Ovary (tissue), 3 donors: Measurements from ENCODE around the gene AQP12A.

Experiments
- EP300 ChIP-seq: sonication (generic); formaldehyde crosslinking; IDR thresholded peaks from one replicate; pipeline ENCODE4 v1.6.1; 2017; ENCODE audit warnings: antibody characterized with exemption
- POLR2A ChIP-seq: fragments of 450-650 bp; IDR thresholded peaks from one replicate; pipeline ENCODE4 v1.6.1; 2017; ENCODE audit warnings: antibody characterized with exemption, mild to moderate bottlenecking, moderate library complexity
- TF ChIP-seq, protein P1 (sequence below), 3 donors: fragments of 450-650 bp in 2 of 3; fragments of 200-600 bp in 1 of 3; IDR thresholded peaks; one replicate each; pipeline versions ENCODE4 v1.5.1 to v1.8.0; 2016 to 2022; ENCODE audit warnings: antibody characterized with exemption in 3 of 3, mild to moderate bottlenecking in 1 of 3
- donor health status: DM: no; HTN: no; CAD: no.

DNA sequence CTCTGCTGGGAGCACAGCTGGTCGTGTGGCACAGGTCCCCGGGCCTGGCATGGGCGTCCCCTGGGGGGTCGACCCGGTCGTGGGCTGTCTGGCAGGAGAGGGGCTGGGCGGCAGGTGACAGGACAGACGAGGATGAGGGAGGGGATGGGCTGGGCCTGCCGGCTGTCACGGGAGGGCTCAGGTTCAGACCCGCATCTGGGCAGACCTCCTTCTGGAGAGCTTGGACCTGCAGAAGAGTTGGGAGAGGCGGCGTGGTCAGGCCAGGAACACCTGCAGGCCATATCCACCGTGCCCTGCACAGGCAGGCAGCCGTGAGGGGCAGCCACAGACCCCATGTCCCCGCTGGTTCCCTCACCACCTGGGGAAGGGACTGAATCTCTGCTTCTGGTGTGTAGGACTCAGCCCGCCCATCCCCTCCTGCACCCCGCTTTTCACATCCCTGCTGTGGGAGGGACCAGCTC, 25.5 kb downstream of the AQP12A start:
- TF ChIP-seq, protein P1, sequence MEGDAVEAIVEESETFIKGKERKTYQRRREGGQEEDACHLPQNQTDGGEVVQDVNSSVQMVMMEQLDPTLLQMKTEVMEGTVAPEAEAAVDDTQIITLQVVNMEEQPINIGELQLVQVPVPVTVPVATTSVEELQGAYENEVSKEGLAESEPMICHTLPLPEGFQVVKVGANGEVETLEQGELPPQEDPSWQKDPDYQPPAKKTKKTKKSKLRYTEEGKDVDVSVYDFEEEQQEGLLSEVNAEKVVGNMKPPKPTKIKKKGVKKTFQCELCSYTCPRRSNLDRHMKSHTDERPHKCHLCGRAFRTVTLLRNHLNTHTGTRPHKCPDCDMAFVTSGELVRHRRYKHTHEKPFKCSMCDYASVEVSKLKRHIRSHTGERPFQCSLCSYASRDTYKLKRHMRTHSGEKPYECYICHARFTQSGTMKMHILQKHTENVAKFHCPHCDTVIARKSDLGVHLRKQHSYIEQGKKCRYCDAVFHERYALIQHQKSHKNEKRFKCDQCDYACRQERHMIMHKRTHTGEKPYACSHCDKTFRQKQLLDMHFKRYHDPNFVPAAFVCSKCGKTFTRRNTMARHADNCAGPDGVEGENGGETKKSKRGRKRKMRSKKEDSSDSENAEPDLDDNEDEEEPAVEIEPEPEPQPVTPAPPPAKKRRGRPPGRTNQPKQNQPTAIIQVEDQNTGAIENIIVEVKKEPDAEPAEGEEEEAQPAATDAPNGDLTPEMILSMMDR (IDR thresholded peaks at IDR 0.05), result no peak
- TF ChIP-seq EP300 (no peak), POLR2A (no peak)
